ENCODE measurements around the gene TRIM56. TPM values are rescaled to one million over a fixed set of nuclear protein-coding genes. Genes with fewer than 3 reads are reported as not detected.

Gene TRIM56
- total and polyA plus RNA-seq, 2 of the 13 experiments (the other 11 are each of a cell fraction or from before 2014, with no cell fraction given), result 3.2 to 7.1 TPM

DNA sequence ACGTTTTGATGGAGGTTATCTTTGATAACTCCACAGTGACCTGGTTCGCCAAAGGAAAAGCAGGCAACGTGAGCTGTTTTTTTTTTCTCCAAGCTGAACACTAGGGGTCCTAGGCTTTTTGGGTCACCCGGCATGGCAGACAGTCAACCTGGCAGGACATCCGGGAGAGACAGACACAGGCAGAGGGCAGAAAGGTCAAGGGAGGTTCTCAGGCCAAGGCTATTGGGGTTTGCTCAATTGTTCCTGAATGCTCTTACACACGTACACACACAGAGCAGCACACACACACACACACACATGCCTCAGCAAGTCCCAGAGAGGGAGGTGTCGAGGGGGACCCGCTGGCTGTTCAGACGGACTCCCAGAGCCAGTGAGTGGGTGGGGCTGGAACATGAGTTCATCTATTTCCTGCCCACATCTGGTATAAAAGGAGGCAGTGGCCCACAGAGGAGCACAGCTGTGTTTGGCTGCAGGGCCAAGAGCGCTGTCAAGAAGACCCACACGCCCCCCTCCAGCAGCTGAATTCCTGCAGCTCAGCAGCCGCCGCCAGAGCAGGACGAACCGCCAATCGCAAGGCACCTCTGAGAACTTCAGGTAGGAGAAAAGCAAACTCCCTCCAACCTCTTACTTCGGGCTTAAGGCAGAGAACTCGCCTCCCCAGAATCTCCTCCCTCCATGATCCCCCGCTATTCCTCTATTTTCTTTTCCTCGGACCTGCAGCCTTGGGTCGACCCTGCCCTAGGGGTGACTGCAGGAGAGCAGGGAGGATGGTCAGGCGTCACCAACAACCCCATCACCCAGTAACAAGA, 41.6 kb downstream of the TRIM56 start, which contains the start of gene SERPINE1 (continued):
- TF ChIP-seq TFAP4 (IDR thresholded peaks at IDR 0.05; ENCODE audit: borderline replicate concordance, low read depth) (peak; percentile 98), KAT7 (CRISPR knock-in tag; IDR thresholded peaks at IDR 0.05; ENCODE audit: borderline replicate concordance) (no peak), CREM (IDR thresholded peaks at IDR 0.05) (peak; percentile 81), CREM (CRISPR knock-in tag; IDR thresholded peaks at IDR 0.05) (no peak), HMGA1 (CRISPR knock-in tag; conservative IDR thresholded peaks at IDR 0.05) (no peak), NCOR1 (IDR thresholded peaks at IDR 0.05; ENCODE audit: borderline replicate concordance, low read length) (peak; percentile 93), SNRNP70 (IDR thresholded peaks at IDR 0.05; ENCODE audit: low read depth, low read length) (no peak), NR2F6 (IDR thresholded peaks at IDR 0.05) (peak; percentile 99), NR2F6 (CRISPR knock-in tag; IDR thresholded peaks at IDR 0.05) (peak; percentile 99), HNRNPH1 (optimal IDR thresholded peaks at IDR 0.05; ENCODE audit: low read depth, low read length) (no peak), AKAP8 (CRISPR knock-in tag; IDR thresholded peaks at IDR 0.05) (peak; percentile 93), ZSCAN21 (CRISPR knock-in tag; IDR thresholded peaks at IDR 0.05; ENCODE audit: borderline replicate concordance) (peak; percentile 85; the same call in 1 of the 2 replicates), ZKSCAN1 (IDR thresholded peaks at IDR 0.05; ENCODE audit: low read length) (no peak), BCL6 (CRISPR knock-in tag; IDR thresholded peaks at IDR 0.05) (peak; percentile 87), ZNF556 (CRISPR knock-in tag; IDR thresholded peaks at IDR 0.05; ENCODE audit: borderline replicate concordance) (peak; percentile 60; the same call in 1 of the 2 replicates), HNRNPK (IDR thresholded peaks at IDR 0.05; ENCODE audit: low read depth, low read length, poor library complexity, severe bottlenecking) (no peak), ZSCAN29 (CRISPR knock-in tag; conservative IDR thresholded peaks at IDR 0.05) (peak; percentile 76; the same call in 1 of the 2 replicates), REXO4 (CRISPR knock-in tag; IDR thresholded peaks at IDR 0.05; ENCODE audit: borderline replicate concordance) (peak; percentile 19; the same call in 1 of the 2 replicates), PTBP1 (IDR thresholded peaks at IDR 0.05; ENCODE audit: low read depth, low read length, poor library complexity, severe bottlenecking) (no peak), FOXA1 (IDR thresholded peaks at IDR 0.05) (no peak), FOXA1 (CRISPR knock-in tag; IDR thresholded peaks at IDR 0.05) (peak; percentile 68), FOXJ3 (CRISPR knock-in tag; IDR thresholded peaks at IDR 0.05; ENCODE audit: borderline replicate concordance) (peak; percentile 75), ATF1 (CRISPR knock-in tag; IDR thresholded peaks at IDR 0.05) (peak; percentile 59), ATF7 (IDR thresholded peaks at IDR 0.05) (no peak; the same call in 1 of the 2 replicates), ATF7 (CRISPR knock-in tag; IDR thresholded peaks at IDR 0.05) (peak; percentile 84; the same call in 1 of the 2 replicates)
- TF ChIP-seq, protein P1, sequence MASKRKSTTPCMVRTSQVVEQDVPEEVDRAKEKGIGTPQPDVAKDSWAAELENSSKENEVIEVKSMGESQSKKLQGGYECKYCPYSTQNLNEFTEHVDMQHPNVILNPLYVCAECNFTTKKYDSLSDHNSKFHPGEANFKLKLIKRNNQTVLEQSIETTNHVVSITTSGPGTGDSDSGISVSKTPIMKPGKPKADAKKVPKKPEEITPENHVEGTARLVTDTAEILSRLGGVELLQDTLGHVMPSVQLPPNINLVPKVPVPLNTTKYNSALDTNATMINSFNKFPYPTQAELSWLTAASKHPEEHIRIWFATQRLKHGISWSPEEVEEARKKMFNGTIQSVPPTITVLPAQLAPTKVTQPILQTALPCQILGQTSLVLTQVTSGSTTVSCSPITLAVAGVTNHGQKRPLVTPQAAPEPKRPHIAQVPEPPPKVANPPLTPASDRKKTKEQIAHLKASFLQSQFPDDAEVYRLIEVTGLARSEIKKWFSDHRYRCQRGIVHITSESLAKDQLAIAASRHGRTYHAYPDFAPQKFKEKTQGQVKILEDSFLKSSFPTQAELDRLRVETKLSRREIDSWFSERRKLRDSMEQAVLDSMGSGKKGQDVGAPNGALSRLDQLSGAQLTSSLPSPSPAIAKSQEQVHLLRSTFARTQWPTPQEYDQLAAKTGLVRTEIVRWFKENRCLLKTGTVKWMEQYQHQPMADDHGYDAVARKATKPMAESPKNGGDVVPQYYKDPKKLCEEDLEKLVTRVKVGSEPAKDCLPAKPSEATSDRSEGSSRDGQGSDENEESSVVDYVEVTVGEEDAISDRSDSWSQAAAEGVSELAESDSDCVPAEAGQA (IDR thresholded peaks at IDR 0.05; ENCODE audit: low read depth), result peak; percentile 61; the same call in 1 of the 2 replicates
- TF ChIP-seq, protein P1 (CRISPR knock-in tag; IDR thresholded peaks at IDR 0.05; ENCODE audit: borderline replicate concordance), result no peak
